SKM-1 treated with dmso at 0.1 percent for 144 hours (cell line): ENCODE results near the gene PTS.

Experiments used
- DNase-seq: peaks from one replicate; lab custom pipeline; 2025; ENCODE audit not compliant: unreplicated experiment; lab: John Stamatoyannopoulos, UW

Gene PTS

GRCh38 chr11:112221274-112221835 is 4.9 kb upstream of the PTS start:
- DNase-seq = no peak

GRCh38 chr11:112222303-112222702 is 3.9 kb upstream of the PTS start:
- no peak for DNase-seq

- DNase-seq = no peak
Measured at GRCh38 chr11:112223121-112223520, 3.1 kb upstream of the PTS start.

- no peak for DNase-seq
Measured at GRCh38 chr11:112223754-112224532, 2.3 kb upstream of the PTS start.

GRCh38 chr11:112225753-112226061 is 521 bp upstream of the PTS start:
- no peak for DNase-seq

GRCh38 chr11:112226831-112227401 is 688 bp downstream of the PTS start:
- no peak for DNase-seq

- no peak for DNase-seq
Measured at GRCh38 chr11:112227471-112227870, 1.2 kb downstream of the PTS start.

- DNase-seq = no peak
Measured at GRCh38 chr11:112228706-112229105, 2.5 kb downstream of the PTS start.

GRCh38 chr11:112229159-112229558 is 2.9 kb downstream of the PTS start:
- DNase-seq = no peak

- no peak for DNase-seq
Measured at GRCh38 chr11:112229746-112230433, 3.7 kb downstream of the PTS start.

GRCh38 chr11:112231952-112232351 is 5.7 kb downstream of the PTS start:
- DNase-seq = no peak

GRCh38 chr11:112235750-112236390 is 9.6 kb downstream of the PTS start:
- no peak for DNase-seq

GRCh38 chr11:112237451-112237850 is 11.2 kb downstream of the PTS start:
- DNase-seq = no peak

GRCh38 chr11:112238041-112238440 is 11.8 kb downstream of the PTS start:
- DNase-seq = no peak

- no peak for DNase-seq
Measured at GRCh38 chr11:112241486-112241885, 15.3 kb downstream of the PTS start.

GRCh38 chr11:112247201-112247600 is 21.0 kb downstream of the PTS start:
- no peak for DNase-seq

- no peak for DNase-seq
Measured at GRCh38 chr11:112248201-112248600, 22.0 kb downstream of the PTS start.

GRCh38 chr11:112249871-112250610 is 23.8 kb downstream of the PTS start:
- DNase-seq = no peak

GRCh38 chr11:112253605-112254242 is 27.5 kb downstream of the PTS start:
- DNase-seq = no peak

GRCh38 chr11:112255067-112255720 is 29.0 kb downstream of the PTS start:
- no peak for DNase-seq
